Right hindlimb (tissue), 1 donor: ENCODE data around the gene ITGA6.
"Not testable (repeated sequence)": the region's sequence is repeated elsewhere in the genome, so short reads cannot be mapped to it uniquely, and the experiment has no call there.

ENCODE experiments used
- DNase-seq: peaks from one replicate; pipeline ENCODE4 v3.0.0-alpha.2; 2018

Gene ITGA6

DNA sequence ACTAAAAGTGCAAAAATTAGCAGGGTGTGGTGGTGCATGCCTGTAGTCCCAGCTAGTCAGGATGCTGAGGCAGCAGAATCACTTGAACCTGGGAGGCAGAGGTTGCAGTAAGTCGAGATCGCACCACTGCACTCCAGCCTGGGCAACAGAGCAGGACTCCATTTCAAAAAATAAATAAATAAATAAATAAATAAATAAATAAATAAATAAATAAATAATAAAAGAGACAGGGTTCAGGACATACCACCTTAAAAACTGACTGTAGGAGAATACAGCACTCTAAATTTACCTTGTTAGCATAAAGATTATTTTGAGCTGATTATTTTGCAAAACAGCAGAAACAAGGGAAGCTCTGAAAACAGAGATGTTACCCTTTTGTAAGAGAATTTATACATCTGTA, 105.1 kb downstream of the ITGA6 start:
- DNase-seq: not testable (repeated sequence)

DNA sequence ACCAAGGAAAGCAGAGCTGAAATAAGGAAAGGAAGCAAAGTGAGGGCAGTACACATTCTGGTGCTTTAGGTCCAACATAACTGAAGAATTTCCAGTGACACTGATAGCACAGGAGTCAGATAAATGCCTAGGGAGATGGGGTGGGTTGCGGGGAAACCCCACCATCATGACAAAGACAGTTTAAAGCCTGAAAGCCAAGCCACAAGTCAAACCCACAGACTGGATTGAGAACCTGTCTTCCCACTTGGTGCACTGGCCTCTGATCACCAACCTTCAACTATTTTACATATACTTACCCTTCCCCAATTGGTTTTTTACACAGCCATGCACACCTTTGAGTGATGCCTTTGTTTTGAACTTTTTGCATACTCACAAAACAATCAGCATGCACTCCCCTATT, 106.3 kb downstream of the ITGA6 start:
- no peak for DNase-seq

DNA sequence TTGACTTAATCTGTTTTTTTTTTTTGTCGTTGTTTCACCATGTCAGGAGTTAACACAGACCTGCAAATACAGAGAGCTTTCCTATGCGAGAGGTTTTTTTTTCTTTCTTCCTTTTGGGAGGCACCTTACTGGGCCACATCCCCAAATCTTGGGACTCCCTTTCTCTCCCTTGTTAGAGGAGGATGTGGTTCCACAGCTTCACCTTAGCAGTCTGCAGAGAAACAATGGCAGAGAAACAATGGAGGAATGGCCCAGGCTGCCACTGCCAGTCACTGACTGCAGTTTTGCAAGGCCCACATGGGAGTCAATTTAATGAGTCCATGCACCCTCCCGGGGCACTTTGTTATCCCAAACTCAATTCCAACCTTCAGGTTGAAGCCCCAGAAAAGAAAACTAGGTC, 107.7 kb downstream of the ITGA6 start:
- no peak for DNase-seq

DNA sequence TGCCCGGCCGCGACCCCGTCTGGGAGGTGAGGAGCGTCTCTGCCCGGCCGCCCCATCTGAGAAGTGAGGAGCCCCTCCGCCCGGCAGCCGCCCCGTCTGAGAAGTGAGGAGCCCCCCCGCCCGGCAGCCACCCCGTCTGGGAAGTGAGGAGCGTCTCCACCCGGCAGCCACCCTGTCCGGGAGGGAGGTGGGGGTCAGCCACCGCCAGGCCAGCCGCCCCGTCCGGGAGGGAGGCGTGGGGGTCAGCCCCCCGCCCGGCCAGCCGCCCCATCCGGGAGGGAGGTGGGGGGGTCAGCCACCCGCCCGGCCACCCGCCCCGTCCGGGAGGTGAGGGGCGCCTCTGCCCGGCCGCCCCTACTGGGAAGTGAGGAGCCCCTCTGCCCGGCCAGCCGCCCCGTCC, 110.5 kb downstream of the ITGA6 start:
- not testable (repeated sequence) for DNase-seq

DNA sequence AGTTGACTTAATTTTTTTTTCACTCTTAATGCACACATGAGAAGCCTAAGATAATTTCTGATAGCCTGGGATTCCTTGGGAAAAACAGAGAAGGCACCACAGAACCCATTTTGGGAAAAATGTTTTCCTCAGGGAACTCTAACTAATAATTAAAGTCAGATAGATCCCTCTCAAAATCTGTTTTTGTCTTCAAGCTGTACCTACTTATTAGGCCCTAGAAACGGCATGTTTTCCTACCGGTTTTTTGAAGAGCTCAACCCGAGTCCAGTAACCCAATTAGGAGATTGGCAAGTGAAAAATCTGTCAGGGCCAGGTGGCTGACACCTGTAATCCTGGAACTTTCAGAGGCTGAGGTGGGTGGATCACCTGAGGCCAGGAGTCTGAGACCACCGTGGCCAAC, 112.4 kb downstream of the ITGA6 start:
- DNase-seq: no peak

DNA sequence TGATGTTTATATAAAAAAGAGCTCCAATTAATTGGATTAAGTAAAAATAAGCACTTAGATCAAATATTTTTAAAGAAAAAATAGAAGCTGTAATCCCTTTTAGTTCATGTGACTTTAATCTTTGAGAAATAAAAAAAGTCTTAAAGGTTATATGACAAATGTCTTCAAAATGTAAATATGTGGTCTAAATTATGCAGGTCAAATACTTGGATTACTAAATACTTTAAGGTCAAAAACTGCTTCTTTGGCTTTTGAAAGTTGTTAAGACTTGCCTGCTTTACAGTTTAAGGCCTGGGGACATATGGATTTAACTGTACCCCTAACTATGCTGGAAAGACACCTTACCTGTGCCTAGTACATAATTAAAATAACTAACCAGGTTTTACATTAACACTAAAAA, 113.0 kb downstream of the ITGA6 start:
- no peak for DNase-seq

DNA sequence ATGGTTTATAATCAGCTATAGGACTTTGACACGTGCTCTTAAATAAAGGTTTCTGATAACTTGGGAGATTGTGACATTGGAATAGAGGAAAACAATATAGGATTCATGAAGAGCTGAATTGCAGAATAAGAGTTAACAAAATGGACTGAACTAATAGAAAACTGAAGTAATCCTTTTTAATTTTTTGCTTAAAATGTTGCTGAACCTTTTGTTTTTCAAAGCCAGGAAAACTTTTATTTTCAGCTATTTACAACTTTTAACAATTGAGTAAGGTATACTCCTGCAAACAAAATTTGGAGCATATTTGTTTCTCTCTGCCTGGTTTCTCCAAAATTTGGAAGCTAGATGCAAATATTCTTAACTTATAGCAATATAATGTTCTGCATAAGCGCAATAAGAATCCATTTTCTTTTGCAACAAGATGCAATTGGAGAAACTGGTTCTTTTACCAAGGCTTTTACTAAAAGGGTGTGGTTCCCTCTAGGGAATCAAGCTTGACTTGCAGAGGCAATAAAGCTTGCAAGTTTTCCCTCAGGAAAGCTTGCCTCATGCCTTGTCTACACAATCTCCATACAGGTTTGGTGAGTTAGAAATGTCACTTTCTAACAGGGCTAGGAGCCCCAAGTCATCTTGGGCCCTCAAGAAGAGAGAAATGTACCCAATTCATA, 118.2 kb downstream of the ITGA6 start:
- DNase-seq: no peak

DNA sequence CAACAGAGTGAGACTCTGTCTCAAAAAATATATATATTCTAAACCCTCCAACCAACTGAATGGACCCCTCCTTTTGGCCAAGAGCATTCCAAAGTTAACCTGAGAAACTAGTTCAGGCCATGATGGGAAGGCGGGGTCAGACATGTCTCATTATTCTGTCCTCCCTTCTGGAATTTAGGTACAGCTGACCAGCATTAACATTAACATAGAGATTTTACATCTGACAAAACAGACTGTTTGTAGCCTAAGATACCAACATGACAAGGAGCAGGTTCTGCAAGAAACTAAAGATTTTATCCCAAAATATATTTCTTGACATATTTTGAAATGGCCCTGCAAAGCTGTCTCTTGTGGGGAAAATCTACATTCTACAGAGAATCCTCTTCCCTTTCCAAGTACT, 121.7 kb downstream of the ITGA6 start:
- DNase-seq: no peak

DNA sequence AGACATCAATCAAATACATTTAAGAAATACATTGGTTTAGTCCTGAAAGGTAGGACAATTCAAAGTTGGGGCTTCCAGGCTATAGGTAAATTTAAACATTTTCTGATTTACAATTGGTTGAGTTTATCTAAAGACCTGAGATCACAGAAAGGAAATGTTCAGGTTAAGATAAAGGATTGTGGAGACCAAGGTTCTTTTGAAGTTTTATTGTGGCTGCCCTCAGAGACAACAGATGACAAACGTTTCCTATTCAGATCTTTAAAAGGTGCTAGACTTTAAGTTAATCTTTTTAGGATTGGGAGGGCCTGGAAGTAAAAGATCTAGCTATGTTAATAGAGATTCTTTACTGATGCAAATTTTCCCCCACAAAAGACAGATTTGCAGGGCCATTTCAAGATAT, 122.4 kb downstream of the ITGA6 start:
- DNase-seq: not testable (repeated sequence)

DNA sequence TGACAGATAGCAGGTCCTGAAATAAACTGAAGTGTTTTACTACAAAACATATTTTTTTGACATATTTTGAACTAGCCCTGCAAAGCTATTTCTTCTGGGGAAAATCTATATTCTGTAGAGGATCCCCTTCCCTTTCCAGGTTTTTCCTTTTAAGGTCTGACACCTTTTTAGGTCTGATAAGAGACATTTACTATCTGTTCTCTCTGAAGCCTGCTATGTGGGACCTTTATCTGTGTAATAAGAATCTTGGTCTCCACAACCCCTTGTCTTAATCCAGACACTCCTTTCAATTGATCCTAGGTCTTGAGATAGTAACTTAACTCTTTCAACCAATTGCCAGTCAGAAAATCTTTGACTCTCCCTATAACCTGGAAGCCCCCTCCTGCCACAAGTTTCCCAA, 123.0 kb downstream of the ITGA6 start:
- DNase-seq: no peak

DNA sequence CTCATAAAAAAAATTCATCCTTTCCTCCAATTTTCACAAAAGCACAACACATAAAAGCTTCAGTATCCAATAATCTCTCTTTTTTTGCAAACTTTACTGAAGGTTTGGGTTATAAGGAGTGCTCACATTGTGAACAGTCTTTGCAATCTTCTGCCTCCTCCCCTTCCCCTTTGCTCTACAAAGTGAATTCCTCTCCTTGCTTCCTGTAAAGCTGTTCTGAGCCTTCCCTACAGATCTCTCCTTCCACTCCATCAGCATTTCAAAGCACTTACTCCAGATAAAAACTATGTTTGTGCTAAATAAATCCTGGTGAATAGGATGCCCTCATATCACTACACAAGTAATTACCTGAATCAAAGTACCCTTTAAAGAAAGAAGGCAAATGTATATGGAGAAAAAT, 123.9 kb downstream of the ITGA6 start:
- no peak for DNase-seq

DNA sequence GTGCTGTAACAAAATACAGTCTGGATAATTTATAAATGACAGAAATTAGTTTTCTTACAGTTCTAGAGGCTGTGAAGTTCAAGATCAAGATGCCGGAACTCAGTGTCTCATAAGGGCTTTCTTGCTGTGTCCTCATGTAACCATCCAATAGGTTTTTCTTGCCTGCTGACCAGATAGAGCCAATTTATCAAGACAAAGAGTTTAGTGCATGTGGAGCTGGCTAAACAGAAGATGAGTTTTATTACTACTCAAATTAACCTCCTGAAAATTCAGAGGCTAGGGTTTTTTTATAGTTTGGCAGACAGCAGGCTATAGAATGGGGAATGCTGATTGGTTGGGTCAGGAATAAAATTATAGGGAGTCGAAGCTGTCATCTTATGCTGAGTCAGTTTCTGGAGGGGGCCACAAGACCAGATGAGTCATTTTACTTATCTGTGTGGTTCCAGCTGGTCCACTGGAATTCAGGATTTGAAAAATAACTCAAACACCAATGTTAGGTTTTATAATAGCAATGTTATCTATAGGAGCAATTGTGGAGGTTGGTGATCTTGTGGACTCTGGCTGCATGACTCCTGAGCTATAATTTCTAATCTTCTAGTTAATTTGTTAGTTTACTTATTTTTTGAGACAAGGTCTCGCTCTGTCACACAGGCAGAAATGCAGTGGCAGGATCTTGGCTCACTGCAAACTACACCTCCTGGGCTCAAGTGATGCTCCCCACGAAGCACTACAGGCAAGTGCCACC, 125.3 kb downstream of the ITGA6 start:
- no peak for DNase-seq

DNA sequence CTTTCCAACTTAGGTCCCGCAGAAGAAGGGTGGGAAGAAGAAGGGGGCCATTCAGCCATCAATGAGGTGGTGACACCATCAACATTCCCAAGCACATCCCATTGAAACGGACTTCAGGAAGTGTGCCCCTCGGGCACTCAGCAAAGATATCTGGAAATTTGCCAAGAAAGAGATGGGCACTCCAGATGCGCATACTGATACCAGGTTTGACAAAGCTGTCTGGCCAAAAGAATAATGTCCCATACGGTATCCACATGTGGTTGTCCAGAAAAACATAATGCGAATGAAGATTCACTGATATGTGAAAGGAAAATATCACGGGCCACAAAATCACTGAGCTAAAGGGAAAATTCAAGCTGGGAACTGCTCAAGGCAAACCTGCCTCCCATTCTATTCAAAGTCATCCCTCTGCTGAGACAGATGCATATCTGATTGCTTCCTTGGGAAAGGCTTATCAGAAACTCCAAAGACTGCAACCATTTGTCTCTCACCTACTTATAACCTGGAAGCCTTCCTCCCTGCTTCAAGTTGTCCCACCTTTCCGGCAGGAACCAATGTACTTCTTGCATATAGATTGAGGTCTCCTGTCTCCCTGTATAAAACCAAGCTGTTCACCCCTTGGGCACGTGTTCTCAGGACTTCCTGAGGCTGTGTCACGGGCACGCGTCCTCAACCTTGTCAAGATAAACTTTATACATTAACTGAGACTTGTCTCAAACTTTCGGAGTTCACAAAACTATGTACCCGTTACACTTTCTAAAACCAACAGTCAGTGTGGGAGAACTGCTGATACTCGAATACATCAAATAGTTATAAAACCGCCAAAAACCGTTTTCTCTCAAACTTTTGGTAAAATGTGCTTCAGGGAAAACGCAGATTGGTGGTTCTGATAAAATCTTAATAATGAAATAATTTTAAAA, 127.2 kb downstream of the ITGA6 start:
- DNase-seq: no peak

DNA sequence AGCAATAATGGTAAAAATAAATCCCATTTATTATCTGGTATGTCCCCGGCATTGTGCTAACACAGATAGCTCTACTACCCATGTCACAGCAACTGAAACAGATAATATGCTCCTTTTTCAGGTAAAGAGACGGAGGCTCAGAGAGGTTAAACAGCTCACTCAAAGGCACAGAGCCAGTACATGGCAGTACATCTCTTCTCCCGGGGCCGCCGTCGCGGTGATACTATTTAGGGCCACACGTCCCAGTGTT, 127.8 kb downstream of the ITGA6 start:
- no peak for DNase-seq
